Smooth muscle cell (in vitro differentiated cells): ENCODE measurements around the gene PAK4. TPM values are rescaled to one million over a fixed set of nuclear protein-coding genes. Genes with fewer than 3 reads are reported as not detected.

Experiments
- DNase-seq: peaks from one replicate; lab custom pipeline; 2025; ENCODE audit not compliant: unreplicated experiment; lab: John Stamatoyannopoulos, UW
- H2AFZ ChIP-seq: fragments of 200-600 bp; sonication (generic); 2 replicates; pipeline ENCODE4 v1.6.0; 2016; ENCODE audit warnings: antibody characterized with exemption, low read depth, mild to moderate bottlenecking
- H3F3A ChIP-seq: fragments of 200-600 bp; sonication (generic); 2 replicates; pipeline ENCODE4 v1.6.0; 2017; ENCODE audit warnings: antibody characterized with exemption, low read depth
- H3K27ac ChIP-seq: fragments of 200-600 bp; sonication (generic); 2 replicates; pipeline ENCODE4 v1.5.1; 2016; ENCODE audit warnings: low read depth, mild to moderate bottlenecking
- H3K27me3 ChIP-seq: fragments of 200-600 bp; sonication (generic); 2 replicates; pipeline ENCODE4 v1.6.1; 2016; ENCODE audit warnings: low read depth, mild to moderate bottlenecking
- H3K36me3 ChIP-seq: fragments of 200-600 bp; sonication (generic); 2 replicates; pipeline ENCODE4 v1.5.1; 2016; ENCODE audit warnings: low read depth
- H3K4me1 ChIP-seq: fragments of 200-600 bp; sonication (generic); 2 replicates; pipeline ENCODE4 v1.5.1; 2016; ENCODE audit warnings: low read depth
- H3K4me2 ChIP-seq: fragments of 200-600 bp; sonication (generic); 2 replicates; pipeline ENCODE4 v1.6.0; 2016; ENCODE audit warnings: mild to moderate bottlenecking
- H3K4me3 ChIP-seq: fragments of 200-600 bp; sonication (generic); 2 replicates; pipeline ENCODE4 v1.5.1; 2016; ENCODE audit warnings: mild to moderate bottlenecking
- H3K79me2 ChIP-seq: fragments of 200-600 bp; sonication (generic); 2 replicates; pipeline ENCODE4 v1.6.0; 2016; ENCODE audit warnings: low read depth, mild to moderate bottlenecking
- H3K9ac ChIP-seq: fragments of 200-600 bp; sonication (generic); 2 replicates; pipeline ENCODE4 v1.6.0; 2016; ENCODE audit warnings: low read depth
- H3K9me3 ChIP-seq: fragments of 200-600 bp; sonication (generic); replicated peaks from 2 replicates; pipeline ENCODE4 v1.5.1; 2016; ENCODE audit warnings: low read depth
- H4K20me1 ChIP-seq: fragments of 200-600 bp; sonication (generic); 2 replicates; pipeline ENCODE4 v1.6.0; 2016; ENCODE audit warnings: low read depth
- WGBS: methylation state at CpG from one replicate; pipeline ENCODE4 v1.1.7; 2016; ENCODE audit warnings: low lambda C conversion rate; 5-methylcytosine and 5-hydroxymethylcytosine counted together
- polyA plus RNA-seq: library from polyadenylated mRNA; unstranded; fragments of >200 nt; fragmentation: Nextera tagmentation; extraction: Ambion mirVana; gene quantifications from 2 replicates; pipeline ENCODE4 v1.2.1, GENCODE V29; 2016
- total RNA-seq: library from RNA; depleted of rRNA; stranded (reverse); fragments of >200 nt; gene quantifications from 2 replicates; pipeline ENCODE4 v1.2.3, GENCODE V29; 2014
- TF ChIP-seq, protein P1 (sequence below): fragments of 200-600 bp; sonication (generic); IDR thresholded peaks from 2 replicates; pipeline ENCODE4 v1.5.1; 2017; ENCODE audit warnings: borderline replicate concordance, mild to moderate bottlenecking, antibody characterized with exemption; ENCODE audit not compliant: insufficient read depth, poor library complexity, severe bottlenecking

The PAK4 gene
- total and polyA plus RNA-seq, 2 experiments from 2014 or later: 11.8 to 19.1 TPM

DNA sequence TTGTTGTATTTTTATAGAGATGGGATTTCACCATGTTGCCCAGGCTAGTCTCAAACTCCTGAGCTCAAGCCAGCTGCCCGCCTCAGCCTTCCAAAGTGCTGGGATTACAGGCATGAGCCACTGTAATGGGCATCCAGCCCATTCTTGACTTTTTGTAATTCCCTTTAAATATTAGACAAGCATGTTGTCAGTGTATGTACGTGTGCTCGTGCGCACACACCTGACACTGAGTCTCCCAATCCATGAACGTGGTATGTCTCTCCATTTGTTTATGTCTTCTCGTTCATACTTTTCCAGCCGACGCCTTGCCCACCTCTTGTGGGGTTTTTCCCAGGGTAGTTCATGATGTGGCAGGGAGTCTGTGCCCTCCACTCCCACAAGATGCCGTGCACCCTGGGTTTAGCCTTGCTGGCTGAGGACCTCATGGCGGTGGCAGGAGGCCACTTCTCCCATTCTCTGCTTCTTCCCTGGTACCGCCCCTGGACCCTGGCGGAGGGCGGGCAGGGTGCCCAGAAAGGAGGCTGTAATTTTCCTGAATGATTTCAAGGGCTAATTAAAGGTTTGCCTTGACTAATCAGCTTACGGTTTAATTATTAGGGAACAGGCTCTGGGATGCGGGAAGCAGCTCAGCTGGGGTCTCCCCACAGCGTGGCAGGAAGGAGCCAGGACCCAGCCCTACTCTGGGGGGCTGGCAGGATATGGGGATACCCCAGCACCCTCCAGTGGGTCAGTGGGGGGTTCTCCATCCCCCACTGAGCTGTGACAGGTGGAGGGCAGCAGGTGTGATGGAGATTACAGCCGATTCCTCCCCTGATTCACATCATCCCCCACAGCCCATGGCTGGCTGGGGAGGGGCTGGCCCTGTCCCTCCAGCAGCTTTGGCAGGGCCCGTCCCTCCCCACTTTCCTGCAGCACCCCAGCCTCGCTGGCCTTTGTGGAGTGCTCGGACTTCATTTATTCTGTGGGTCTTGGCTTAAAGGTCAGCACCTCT is 12.9 kb downstream of the PAK4 start:
- Histone ChIP-seq H3K4me1 (peaks cover 23% of the 10 kb centered on the region), H3K27me3 (no peaks in the 10 kb centered on the region), H3K79me2 (peaks cover 64% of the 10 kb centered on the region), H4K20me1 (peaks cover 99% of the 10 kb centered on the region), H3K4me3 (no peak overlapping the region), H2AFZ (no peak overlapping the region), H3F3A (peaks cover 6% of the 10 kb centered on the region), H3K36me3 (no peaks in the 10 kb centered on the region), H3K27ac (no peak overlapping the region), H3K4me2 (peak overlapping the region; percentile 13), H3K9me3 (no peaks in the 10 kb centered on the region), H3K9ac (no peak overlapping the region)
- TF ChIP-seq, protein P1, sequence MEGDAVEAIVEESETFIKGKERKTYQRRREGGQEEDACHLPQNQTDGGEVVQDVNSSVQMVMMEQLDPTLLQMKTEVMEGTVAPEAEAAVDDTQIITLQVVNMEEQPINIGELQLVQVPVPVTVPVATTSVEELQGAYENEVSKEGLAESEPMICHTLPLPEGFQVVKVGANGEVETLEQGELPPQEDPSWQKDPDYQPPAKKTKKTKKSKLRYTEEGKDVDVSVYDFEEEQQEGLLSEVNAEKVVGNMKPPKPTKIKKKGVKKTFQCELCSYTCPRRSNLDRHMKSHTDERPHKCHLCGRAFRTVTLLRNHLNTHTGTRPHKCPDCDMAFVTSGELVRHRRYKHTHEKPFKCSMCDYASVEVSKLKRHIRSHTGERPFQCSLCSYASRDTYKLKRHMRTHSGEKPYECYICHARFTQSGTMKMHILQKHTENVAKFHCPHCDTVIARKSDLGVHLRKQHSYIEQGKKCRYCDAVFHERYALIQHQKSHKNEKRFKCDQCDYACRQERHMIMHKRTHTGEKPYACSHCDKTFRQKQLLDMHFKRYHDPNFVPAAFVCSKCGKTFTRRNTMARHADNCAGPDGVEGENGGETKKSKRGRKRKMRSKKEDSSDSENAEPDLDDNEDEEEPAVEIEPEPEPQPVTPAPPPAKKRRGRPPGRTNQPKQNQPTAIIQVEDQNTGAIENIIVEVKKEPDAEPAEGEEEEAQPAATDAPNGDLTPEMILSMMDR: no peak
- WGBS: 89% methylated on average over 20 of the region's 20 CpGs
- no peak for DNase-seq

GRCh38 chr19:39139305-39139874 is 13.8 kb downstream of the PAK4 start:
- H3K4me3 ChIP-seq: no peak overlapping the region
- no peak for DNase-seq
- H3K27me3 ChIP-seq: no peaks in the 10 kb centered on the region
- H2AFZ ChIP-seq: no peak overlapping the region
- peak overlapping the region; percentile 13 for H3K4me2 ChIP-seq
- H3K9me3 ChIP-seq: no peaks in the 10 kb centered on the region
- peaks cover 6% of the 10 kb centered on the region for H3F3A ChIP-seq
- TF ChIP-seq, protein P1: no peak
- peak overlapping the region; percentile 49 for H3K27ac ChIP-seq
- H3K4me1 ChIP-seq: peaks cover 26% of the 10 kb centered on the region
- 51% methylated on average over 8 of the region's 8 CpGs for WGBS
- H3K36me3 ChIP-seq: no peaks in the 10 kb centered on the region
- H3K9ac ChIP-seq: no peak overlapping the region
- H4K20me1 ChIP-seq: peaks cover 99% of the 10 kb centered on the region
- peaks cover 68% of the 10 kb centered on the region for H3K79me2 ChIP-seq

- peak overlapping the region; percentile 49 for H3K27ac ChIP-seq
- H2AFZ ChIP-seq: no peak overlapping the region
- H3K4me1 ChIP-seq: peaks cover 30% of the 10 kb centered on the region
- peaks cover 6% of the 10 kb centered on the region for H3F3A ChIP-seq
- no peaks in the 10 kb centered on the region for H3K36me3 ChIP-seq
- no peak for DNase-seq
- peaks cover 66% of the 10 kb centered on the region for H3K79me2 ChIP-seq
- no peak overlapping the region for H3K4me3 ChIP-seq
- H3K4me2 ChIP-seq: peak overlapping the region; percentile 13
- no peaks in the 10 kb centered on the region for H3K9me3 ChIP-seq
- WGBS: 4% methylated on average over 7 of the region's 7 CpGs
- peaks cover 99% of the 10 kb centered on the region for H4K20me1 ChIP-seq
- TF ChIP-seq, protein P1: no peak
- no peak overlapping the region for H3K9ac ChIP-seq
- H3K27me3 ChIP-seq: no peaks in the 10 kb centered on the region
These were observed 14.4 kb downstream of the PAK4 start for GRCh38 chr19:39139971-39140453.
